HG03103 (cell line): ENCODE measurements around the gene ABAT.

Experiments
- ATAC-seq: cut with Tn5 transposase; IDR thresholded peaks from one replicate; pipeline ENCODE4 v1.9.1; 2021; ENCODE audit warnings: low read depth; ENCODE audit not compliant: unreplicated experiment

ABAT gene

GRCh38 chr16:8714807-8715206 is 40.4 kb downstream of the ABAT start:
- no peak for ATAC-seq

GRCh38 chr16:8716052-8716451 is 41.6 kb downstream of the ABAT start:
- ATAC-seq = no peak

GRCh38 chr16:8716592-8716991 is 42.2 kb downstream of the ABAT start:
- no peak for ATAC-seq

- ATAC-seq = no peak
These were observed 43.1 kb downstream of the ABAT start for GRCh38 chr16:8717469-8717868.

- no peak for ATAC-seq
These were observed 43.5 kb downstream of the ABAT start for GRCh38 chr16:8717892-8718415.

- ATAC-seq = no peak
These were observed 44.6 kb downstream of the ABAT start for GRCh38 chr16:8718851-8719680.

- no peak for ATAC-seq
These were observed 45.9 kb downstream of the ABAT start for GRCh38 chr16:8720080-8720966.

GRCh38 chr16:8720967-8721308 is 46.5 kb downstream of the ABAT start:
- no peak for ATAC-seq

GRCh38 chr16:8721336-8722024 is 47.1 kb downstream of the ABAT start:
- no peak for ATAC-seq

GRCh38 chr16:8722025-8722348 is 47.6 kb downstream of the ABAT start:
- no peak for ATAC-seq

GRCh38 chr16:8725513-8726178 is 51.2 kb downstream of the ABAT start:
- ATAC-seq = no peak

GRCh38 chr16:8727131-8727806 is 52.9 kb downstream of the ABAT start:
- ATAC-seq = no peak

- ATAC-seq = no peak
These were observed 53.6 kb downstream of the ABAT start for GRCh38 chr16:8727857-8728618.

- no peak for ATAC-seq
These were observed 55.4 kb downstream of the ABAT start for GRCh38 chr16:8729779-8730334.

- ATAC-seq = no peak
These were observed 56.0 kb downstream of the ABAT start for GRCh38 chr16:8730335-8730915.

GRCh38 chr16:8733849-8734540 is 59.6 kb downstream of the ABAT start:
- no peak for ATAC-seq

- ATAC-seq = no peak
These were observed 61.2 kb downstream of the ABAT start for GRCh38 chr16:8735574-8735973.

GRCh38 chr16:8736123-8736668 is 61.8 kb downstream of the ABAT start:
- ATAC-seq = no peak
